Measurements from ENCODE around the gene QRICH1. TPM values are rescaled to one million over a fixed set of nuclear protein-coding genes. Genes with fewer than 3 reads are reported as not detected.

QRICH1 gene
- total RNA-seq, 1 experiment from 2014 or later = 96.1 TPM

DNA sequence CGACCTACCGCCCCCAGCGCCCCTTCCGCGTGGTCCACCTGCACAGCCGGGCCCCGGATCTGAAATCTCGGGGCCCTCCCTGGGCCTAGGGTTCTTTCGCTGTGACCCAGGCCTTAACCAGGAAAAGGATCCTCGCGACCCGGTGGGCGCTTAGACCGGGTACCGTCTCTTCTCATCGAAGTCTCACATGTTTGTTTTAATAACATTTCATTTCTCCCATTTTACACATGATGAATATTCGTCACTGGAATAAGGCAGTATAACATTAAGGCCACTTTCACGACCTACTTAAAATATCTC, 75.2 kb downstream of the QRICH1 start:
- TF ChIP-seq, protein P1, sequence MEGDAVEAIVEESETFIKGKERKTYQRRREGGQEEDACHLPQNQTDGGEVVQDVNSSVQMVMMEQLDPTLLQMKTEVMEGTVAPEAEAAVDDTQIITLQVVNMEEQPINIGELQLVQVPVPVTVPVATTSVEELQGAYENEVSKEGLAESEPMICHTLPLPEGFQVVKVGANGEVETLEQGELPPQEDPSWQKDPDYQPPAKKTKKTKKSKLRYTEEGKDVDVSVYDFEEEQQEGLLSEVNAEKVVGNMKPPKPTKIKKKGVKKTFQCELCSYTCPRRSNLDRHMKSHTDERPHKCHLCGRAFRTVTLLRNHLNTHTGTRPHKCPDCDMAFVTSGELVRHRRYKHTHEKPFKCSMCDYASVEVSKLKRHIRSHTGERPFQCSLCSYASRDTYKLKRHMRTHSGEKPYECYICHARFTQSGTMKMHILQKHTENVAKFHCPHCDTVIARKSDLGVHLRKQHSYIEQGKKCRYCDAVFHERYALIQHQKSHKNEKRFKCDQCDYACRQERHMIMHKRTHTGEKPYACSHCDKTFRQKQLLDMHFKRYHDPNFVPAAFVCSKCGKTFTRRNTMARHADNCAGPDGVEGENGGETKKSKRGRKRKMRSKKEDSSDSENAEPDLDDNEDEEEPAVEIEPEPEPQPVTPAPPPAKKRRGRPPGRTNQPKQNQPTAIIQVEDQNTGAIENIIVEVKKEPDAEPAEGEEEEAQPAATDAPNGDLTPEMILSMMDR (IDR thresholded peaks at IDR 0.05; ENCODE audit: unreplicated experiment) = no peak
- Mint-ChIP-seq H3K4me3 (ENCODE audit: unreplicated experiment) (peak overlapping the region; percentile 89), H3K27me3 (ENCODE audit: insufficient read depth, unreplicated experiment) (no peaks in the 10 kb centered on the region), H3K27ac (ENCODE audit: low read depth, unreplicated experiment) (peak overlapping the region; percentile 86), H3K36me3 (ENCODE audit: insufficient read depth, unreplicated experiment) (peaks cover 66% of the 10 kb centered on the region), H3K4me1 (ENCODE audit: insufficient read depth, unreplicated experiment) (no peaks in the 10 kb centered on the region), H3K9me3 (ENCODE audit: unreplicated experiment) (no peaks in the 10 kb centered on the region)
- peak; percentile 26 for DNase-seq (ENCODE audit: unreplicated experiment)
- ChIA-PET POLR2A (interaction anchor here (0.7 to 9.9 kb wide), 14 partner anchors 8 to 451 kb away, joined by 3 to 251 read pairs (median 6); partner anchors contain the start of genes ARIH2, IMPDH2, P4HTM and QRICH1), CTCF (interaction anchor here (1.2 kb wide), 1 partner anchor 29 kb away, joined by 4 read pairs; the partner anchor contains the start of gene P4HTM)
- intact Hi-C loops (cut with micrococcal nuclease) = no loop called here
- BruUV-seq (replicated peaks) = no TSS peak

DNA sequence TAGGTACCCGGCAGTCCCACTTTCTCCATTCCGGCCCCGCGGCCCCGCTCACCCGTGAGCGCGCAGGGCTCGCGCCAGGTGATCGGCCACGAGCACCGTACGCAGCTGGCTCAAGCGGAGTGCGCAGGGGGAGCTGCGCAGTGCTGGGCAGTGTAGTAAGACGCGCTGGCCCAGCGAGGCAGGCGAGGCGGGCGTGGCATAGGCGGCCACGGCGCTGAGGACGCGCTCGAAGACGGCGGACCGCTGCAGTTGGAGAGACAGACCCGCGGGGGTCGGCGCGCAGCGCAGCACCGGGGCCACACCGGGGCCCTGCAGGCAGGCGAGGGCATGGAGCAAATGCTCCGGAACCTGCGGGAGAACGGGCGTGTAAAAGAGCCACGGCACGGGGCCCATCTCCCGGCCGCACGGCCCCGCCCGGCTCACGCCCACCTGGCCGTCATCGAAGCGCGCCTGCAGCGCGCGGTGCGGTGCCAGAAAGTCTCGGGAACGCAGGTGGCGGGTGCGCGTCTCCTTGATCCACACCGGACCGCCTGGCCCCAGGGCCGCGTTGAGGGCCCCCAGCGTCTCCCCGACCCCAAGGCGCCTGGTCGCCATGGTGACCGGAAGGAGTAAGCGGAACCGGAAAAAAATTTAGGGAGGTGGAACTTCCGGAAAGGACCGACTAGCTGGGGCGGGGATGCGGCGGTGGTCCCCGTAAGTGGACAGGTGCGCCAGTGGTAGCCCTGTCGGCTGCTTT, 75.7 kb downstream of the QRICH1 start, which contains the start of gene DALRD3:
DALRD3 (minus strand) TSS at position 610 of the 736 bp plus-strand sequence; CDS start at position 594, 16 bp downstream.
- H3K4me3 Mint-ChIP-seq (ENCODE audit: unreplicated experiment) = peak within 1 kb of the TSS; percentile 89
- no peaks in the 10 kb centered on the region for H3K27me3 Mint-ChIP-seq (ENCODE audit: insufficient read depth, unreplicated experiment)
- H3K9me3 Mint-ChIP-seq (ENCODE audit: unreplicated experiment) = no peaks in the 10 kb centered on the region
- TF ChIP-seq, protein P1 (IDR thresholded peaks at IDR 0.05; ENCODE audit: unreplicated experiment) = no peak
- DNase-seq (ENCODE audit: unreplicated experiment) = peak; percentile 66
- CTCF ChIA-PET = interaction anchor here (1.1 to 2.4 kb wide), 4 partner anchors 10 to 30 kb away, joined by 3 to 7 read pairs (median 4); partner anchors contain the start of gene P4HTM
- peak within 1 kb of the TSS; percentile 86 for H3K27ac Mint-ChIP-seq (ENCODE audit: low read depth, unreplicated experiment)
- POLR2A ChIA-PET = interaction anchor here (0.7 to 9.9 kb wide), 17 partner anchors 8 to 452 kb away, joined by 3 to 251 read pairs (median 5); partner anchors contain the start of genes ARIH2, DAG1, IMPDH2 and P4HTM
- H3K4me1 Mint-ChIP-seq (ENCODE audit: insufficient read depth, unreplicated experiment) = no peaks in the 10 kb centered on the region
- BruUV-seq (replicated peaks) = no TSS peak
- intact Hi-C loops (cut with micrococcal nuclease) = no loop called here
- peaks cover 66% of the 10 kb centered on the region for H3K36me3 Mint-ChIP-seq (ENCODE audit: insufficient read depth, unreplicated experiment)

DNA sequence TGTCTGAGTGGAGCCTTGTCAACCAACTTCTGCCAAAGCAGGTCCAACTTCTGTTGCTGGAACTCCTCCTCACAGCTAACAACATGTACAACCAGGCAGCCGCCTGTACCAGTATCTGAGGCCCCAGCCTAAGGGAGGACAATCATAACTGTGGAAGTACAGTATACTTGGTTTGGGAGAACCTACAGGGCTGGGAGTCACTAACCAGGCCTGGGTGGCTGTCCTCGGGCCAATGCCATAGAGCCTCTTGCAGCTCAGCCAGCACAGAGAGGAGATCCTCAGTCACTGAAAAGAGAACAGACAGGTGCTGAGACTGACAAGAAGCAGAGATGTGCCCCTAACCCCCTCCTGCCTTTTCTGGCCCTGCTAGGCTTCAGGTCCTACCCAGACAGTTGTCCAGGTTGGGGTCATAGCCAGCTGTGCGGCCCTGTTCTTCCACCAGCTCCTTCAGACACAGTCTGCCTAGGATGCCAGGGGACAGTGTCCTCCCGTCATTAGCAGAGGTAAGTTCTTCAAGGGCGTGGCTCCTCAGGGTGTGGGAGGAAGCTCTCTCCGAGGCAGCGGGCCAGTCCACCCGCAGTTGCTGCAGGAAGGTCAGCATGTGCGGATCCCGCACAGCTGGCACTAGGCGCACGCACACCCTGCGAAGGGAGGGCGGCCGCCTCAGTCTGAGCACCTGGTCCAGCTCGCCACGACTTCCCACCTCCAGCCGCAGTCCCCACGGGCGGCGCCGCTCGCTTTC, 76.5 kb downstream of the QRICH1 start:
- ChIA-PET POLR2A (interaction anchor here (0.7 to 9.9 kb wide), 16 partner anchors 9 to 453 kb away, joined by 3 to 251 read pairs (median 4); partner anchors contain the start of genes DAG1, IMPDH2, P4HTM and QRICH1), CTCF (interaction anchor here (1.1 to 2.4 kb wide), 3 partner anchors 9 to 30 kb away, joined by 3 to 7 read pairs (median 5); no protein-coding TSS in a partner anchor)
- Mint-ChIP-seq H3K27me3 (ENCODE audit: insufficient read depth, unreplicated experiment) (no peaks in the 10 kb centered on the region), H3K9me3 (ENCODE audit: unreplicated experiment) (no peaks in the 10 kb centered on the region), H3K4me1 (ENCODE audit: insufficient read depth, unreplicated experiment) (no peaks in the 10 kb centered on the region), H3K4me3 (ENCODE audit: unreplicated experiment) (peak overlapping the region; percentile 89), H3K27ac (ENCODE audit: low read depth, unreplicated experiment) (peak overlapping the region; percentile 86), H3K36me3 (ENCODE audit: insufficient read depth, unreplicated experiment) (peaks cover 64% of the 10 kb centered on the region)
- TF ChIP-seq, protein P1 (IDR thresholded peaks at IDR 0.05; ENCODE audit: unreplicated experiment) = no peak
- intact Hi-C loops (cut with micrococcal nuclease) = no loop called here
- no TSS peak for BruUV-seq (replicated peaks)
- peak; percentile 37 for DNase-seq (ENCODE audit: unreplicated experiment)

Data from MCF 10A (cell line).